GM18498 (cell line): Measurements from ENCODE around the gene VAMP2.

Experiments
- ATAC-seq: cut with Tn5 transposase; IDR thresholded peaks from one replicate; pipeline ENCODE4 v1.9.1; 2021; ENCODE audit warnings: mild to moderate bottlenecking, moderate library complexity; ENCODE audit not compliant: unreplicated experiment

The VAMP2 gene

DNA sequence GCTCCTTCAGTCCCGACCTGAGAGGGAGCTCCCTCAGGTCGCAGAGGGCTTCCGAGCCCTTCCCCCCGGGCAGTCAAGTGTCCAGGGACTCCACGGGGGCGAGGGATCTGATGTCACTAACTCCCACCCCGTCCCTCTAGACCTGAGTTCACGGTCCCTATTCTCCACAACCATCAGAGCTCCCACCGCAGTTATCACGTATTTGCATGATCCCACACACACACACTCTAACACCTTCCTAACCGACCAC, 6.8 kb downstream of the VAMP2 start:
- no peak for ATAC-seq

DNA sequence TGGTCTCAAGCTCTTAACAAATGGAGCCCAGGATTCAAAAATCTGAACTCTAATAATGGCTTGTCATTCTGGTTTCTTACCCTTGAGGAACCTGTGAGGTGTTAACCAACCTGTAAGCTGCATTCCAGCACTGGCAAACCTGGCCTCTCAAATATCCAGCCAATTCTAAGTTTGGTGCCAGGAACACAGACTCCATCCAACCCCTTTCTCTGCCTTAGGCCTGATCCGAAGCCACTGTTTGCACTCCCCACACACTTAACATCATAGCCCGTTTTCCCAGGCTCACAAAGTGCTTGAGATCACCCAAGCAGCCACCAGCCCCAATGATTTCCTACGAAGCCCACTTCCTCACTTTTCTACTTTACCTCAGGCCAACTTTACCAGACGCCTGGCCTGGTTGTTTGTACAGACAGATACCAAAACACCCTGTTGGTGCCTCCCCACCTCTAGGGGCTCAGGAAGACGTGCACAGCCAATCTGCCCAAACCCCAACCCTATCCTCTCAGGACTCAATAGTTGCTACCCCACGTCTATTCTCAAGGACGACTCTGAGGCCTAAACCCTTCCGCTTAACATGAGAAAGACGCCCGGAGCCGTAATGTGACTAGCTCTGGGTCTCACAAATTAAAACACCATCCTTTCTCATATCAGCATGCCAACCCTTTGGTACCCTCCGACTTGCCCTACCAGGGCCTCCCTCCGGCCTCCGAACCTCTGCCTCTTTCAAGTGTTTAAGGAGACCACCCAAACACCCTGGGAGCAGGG, 7.3 kb downstream of the VAMP2 start:
- ATAC-seq = no peak

DNA sequence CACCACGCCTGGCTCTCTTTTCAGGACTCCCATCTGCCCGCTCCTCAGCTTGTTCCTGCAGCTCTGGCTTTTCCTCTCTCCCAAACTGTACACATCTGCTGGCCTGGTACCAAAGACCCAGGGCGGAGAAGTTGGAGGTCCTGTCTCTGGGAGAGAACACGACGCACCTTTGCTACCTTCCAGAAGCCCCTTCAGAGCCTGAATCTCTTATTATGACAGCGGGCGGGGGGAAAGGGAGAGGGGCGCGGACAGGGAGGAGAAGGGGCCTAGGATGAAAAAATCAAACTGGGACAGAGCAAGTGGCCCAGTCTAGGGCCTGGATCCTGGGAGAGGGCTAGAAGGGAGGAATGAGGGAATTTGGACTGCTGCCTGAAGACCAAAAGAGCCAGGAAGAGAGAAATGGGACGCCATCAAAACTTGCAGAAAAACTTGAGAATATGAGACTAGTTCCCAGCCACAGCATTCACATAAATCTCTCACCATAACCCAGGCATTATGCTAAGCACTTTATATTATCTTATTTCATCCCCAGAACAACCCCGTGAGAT, 8.1 kb downstream of the VAMP2 start:
- no peak for ATAC-seq

DNA sequence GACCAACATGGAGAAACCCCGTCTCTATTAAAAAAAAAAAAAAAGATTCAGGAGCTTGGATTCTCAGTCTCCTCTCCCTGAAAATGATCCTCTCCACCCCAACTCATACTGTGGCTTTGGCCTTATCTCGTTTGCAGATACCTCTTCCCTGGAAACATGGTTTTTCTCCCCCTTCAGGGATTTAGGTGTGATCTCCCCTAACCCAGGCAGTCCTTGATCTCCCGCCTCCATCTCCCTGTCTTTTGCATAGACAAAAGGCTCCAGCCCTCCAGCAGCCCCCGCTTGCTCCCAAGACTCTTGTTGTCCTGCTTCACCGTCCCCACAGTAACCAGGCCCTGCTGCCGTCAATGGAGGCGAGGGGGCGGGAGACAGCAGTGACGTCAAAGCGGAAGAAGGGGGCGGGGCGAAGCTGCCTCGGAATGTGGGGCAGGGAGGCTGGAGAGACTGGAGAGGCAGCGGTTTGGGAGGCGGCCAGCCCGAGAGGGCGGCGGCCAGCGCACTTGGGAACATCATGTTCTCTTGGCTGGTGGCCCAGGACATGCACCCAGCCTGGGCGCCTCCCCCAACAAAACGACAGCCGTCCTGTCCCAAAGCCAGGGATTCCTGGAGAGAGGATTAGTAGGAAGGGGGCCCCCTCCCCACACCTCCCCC, 8.7 kb downstream of the VAMP2 start:
- no peak for ATAC-seq

DNA sequence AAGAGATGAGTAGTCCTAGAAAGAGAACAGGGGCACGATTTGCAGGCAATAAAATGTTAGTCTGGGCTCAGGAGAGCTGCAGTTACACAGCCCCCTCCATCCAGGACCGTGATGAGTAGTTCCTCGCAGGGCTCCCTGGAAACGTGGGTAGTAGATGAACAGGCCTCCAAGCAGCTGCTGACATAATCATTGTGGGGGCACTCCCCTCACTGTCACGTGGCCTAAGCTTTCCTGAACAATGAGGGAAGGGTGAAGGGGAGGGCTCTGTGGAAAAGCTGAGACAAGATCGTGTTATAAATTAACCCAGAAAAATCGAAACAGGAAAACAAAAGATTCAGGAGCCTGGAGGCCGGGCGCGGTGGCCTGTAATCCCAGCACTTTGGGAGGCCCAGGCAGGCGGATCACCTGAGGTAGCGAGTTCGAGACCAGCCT, 9.2 kb downstream of the VAMP2 start:
- no peak for ATAC-seq

DNA sequence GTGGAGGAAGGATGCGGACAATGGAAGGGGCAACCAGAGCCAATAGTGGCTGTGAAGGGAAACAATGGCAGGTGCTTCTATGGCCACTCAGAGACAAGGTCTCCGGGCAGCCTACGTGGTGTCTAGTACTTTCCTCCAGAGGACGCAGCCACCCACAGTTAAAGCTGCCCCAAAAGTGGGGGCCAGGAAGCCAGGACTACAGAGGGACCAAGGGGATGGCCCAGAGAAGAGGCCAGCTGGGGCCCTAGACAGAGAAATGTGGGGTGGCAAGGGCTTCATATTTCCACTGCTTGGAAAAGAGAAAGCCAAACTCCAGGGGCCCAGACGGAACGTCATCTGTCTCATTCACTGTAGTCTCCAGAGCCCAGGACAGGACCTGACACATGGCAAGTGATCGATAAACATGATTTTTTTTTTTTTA, 9.7 kb downstream of the VAMP2 start:
- ATAC-seq = no peak

DNA sequence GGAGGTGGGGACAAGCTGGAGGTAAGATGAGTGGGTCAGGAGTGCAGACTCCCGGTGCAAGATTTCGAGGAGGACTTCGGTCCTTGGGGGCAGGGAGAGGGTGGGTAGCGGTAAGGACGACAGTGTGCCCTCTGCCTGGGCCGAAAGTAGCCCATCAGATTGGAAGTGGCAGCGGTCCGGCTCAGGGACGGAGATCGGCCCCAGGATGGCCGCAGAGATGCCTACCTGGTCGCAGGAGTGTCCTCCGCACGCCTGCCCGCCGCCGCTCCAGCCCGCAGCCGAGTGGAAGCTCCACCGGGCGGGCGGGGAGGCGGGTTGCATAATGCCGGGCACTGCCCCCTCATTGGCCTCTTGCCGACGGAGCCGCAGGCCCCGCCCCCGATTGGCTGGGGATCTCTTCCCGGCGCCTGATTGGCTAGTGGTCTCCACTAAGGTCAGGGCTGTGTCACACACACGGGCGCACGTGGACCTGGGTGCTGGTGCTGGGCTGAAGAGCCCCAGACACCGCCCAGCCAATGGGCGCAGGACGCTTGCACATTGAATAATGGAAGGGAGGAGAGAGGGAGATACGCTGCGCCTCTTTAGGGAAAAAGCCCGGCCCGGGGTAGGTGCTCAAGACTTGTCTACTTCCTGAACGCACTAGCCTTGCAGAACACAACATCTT, 10.5 kb downstream of the VAMP2 start, which contains the start of gene PER1:
Gene PER1, minus strand, starts transcription at position 293 of the 664 bp plus-strand sequence. CDS start 1,698 bp downstream, outside the sequence.
- ATAC-seq = no peak

DNA sequence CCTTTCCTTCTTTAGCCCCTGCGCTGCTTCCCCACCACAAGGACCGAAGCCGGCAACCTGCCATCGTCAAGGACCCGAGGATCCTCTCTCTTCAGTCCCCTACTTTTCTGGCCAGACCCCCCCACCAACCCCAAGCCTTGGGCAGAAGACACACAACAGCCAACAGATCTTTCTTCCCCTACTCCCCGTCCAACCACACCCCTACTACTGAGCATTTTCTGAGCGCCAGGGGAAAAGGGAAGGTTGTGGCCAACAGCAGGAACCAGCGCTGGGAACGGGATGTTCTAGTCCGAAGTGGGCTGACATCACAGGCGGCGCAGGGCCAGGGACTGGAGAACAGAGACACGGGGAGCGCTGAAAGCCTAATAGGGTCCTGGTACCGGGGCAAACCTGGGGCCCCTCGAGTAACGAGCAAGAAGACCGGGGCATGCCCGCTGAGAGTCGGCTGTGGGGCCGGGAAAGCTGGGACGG, 11.1 kb downstream of the VAMP2 start:
- ATAC-seq = no peak

DNA sequence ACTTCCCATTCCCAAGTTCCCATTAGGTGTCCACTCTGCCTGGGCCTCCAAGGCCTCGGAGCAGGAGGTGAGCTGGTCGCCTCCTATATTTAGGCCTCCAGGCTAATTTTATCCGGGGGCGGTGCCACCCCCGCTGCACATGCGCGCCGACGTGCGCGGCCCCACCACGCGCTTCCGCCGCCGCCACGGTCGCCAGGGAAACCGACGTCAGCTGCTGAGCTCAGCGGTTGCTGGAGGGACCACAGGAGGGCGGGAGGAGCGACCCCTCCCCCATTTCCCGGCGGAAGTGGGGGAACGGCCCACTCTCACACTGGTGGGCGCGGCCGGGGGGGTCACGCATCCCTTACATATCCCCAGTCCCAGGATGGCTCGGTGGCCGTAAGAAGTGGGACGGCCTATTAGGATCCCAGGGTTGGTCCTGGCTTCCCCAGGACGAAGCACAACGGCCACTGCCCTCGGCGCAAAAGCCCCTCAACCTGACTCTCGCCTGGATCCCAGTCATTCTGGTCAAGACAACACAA, 11.6 kb downstream of the VAMP2 start:
- peak; percentile 54 for ATAC-seq

DNA sequence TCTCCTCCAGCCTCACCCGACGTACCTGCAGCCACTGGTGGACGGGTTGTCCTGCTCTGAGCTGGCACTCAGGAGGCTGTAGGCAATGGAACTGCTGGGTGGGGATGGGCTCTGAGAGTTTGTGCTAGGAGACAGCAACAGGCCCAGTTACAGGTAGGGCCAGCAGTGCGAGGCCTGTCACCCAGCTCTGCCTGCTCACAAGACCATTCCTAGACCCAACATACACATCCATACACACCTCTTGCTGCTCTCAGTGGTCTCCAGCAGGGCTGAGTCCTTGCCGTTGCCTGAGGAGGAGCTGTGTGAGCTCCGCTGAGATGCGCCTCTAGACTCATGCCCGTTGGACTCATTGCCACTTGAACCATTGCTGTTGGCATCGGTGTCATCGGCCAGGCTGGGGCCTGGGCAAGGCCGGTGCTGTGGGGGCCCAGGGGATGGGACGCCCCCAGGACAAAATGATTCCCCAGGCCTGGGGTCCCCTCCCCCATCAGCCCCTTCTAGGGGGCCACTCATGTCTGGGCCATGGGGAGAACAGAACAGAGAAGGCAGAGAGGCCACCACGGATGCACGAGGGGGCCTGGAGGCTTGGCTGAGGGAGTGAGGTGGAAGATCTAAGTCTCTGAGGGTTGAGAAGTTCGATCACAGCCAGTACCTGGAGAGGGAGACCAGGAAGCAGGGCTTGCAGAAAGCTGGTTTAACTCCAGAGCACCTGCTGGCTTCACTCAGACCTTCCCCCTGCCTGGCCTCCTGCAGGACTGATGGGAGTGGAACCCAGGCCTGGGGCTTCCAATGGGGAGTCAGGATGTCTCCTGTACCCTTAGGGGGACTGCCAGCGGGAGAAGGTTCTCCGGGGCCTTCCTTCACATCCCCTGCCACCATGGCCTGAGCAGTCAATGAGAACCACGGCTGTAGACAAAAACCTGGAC, 12.3 kb downstream of the VAMP2 start:
- no peak for ATAC-seq

DNA sequence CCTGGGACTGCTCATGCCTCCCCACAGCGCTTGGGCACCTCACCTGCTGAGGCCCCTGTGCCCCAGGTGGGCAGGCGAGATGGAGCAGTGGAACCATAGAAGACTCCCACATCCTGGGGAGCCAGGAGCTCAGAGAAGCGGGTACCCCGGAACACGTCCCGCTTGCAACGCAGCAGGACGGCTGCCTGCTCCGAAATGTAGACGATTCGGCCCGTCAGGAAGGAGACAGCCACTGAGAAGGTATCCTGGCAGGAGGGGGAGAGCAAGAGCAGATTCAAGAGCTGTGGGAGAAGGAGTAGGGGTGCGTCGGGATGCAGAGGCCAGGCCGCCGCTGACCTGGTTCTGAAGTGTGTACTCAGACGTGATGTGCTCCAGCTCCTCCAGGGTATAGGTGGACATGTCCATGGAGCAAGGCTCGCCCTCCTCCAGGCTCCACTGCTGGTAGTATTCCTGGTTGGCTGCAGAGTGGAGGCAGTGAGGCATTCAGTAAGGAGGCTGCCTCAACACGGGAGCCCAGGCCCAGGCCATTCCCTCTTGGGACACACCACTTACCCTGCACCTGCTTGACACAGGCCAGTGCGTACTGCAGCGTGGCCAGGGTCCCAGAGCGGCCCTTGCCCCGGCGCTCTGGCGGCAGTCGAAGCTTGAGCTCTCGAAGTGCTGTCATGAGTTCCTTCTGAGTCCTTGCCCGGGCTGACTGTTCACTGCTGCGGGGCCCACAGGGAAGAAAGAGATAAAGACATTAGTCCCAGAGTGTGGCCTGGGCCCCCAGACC, 13.1 kb downstream of the VAMP2 start:
- ATAC-seq = no peak

DNA sequence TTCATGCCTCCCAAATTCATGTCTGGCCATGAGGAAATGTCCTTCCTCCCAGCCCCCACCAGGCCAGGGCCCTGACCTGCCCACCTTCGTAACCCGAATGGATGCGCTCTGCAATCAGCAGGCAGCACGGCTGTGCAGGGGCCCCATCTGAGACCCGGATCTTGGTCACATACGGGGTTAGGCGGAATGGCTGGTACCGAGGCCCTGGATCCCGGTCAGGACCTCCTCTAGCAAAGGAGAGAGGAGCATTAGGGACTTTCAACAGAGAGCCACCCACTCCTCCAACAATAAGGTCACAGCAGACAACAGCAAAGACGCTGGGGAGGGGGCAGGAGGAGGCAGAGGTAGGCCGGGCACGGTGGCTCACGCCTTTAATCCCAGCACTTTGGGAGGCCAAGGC, 14.2 kb downstream of the VAMP2 start:
- no peak for ATAC-seq

DNA sequence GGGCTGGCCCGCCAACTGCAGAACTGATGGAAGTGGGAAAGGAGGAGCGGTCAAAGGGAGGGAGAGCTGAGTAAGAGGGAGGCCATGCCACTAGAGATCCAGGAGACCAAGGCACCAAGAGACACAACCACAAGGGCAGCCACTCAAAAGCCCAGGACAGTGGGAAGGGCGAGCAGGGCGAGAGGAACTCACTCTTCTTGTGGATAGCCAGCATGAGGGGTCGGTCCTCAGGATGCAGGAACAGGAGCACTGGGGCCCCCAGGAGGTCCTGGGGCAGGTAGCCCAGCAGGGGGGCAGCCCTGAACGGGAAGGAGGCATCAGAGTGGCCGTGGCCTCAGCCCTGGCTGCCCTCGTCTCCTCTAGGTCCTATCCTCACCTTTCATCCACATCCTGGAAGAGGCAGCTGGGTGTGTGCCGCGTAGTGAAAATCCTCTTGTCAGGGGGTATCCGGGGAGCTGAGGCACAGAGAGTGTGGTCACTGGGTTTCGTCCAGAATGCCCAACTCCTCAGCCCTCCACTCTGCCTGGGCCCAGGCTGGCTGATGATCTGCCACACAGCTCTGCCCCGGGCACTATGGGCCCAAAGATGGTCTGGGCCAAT, 14.8 kb downstream of the VAMP2 start:
- no peak for ATAC-seq

DNA sequence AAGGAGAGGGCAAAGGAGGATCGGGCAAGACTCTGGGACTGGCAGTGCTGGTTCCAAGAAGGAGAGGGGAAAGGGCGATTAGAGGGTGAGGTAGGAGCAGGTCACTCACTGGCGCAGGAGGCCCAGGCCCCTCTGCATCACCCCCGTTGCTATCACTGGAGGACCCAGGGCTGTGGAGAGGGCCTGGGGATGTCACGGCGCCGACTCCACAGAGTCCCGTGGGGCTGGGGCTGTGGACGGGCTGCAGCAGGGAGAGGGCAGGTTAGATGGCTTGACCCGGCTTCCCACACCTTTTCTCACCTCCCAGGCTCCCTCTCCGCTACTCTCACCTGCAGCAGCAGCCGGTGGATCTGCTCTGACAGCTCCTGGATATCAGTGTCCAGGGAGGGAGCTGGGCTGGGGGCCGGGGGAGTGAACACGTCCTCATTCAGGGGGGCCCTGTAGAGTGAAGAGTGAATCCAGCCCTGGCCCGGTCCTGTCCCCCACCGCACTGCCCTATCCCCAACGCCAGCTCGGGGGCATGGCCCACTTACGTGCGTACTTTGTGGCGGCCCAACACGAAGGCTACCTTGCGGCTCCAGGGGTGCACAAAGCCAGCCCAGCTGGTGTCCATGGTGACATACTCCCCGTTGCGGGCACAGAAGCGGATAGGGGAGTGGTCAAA, 15.5 kb downstream of the VAMP2 start:
- no peak for ATAC-seq

DNA sequence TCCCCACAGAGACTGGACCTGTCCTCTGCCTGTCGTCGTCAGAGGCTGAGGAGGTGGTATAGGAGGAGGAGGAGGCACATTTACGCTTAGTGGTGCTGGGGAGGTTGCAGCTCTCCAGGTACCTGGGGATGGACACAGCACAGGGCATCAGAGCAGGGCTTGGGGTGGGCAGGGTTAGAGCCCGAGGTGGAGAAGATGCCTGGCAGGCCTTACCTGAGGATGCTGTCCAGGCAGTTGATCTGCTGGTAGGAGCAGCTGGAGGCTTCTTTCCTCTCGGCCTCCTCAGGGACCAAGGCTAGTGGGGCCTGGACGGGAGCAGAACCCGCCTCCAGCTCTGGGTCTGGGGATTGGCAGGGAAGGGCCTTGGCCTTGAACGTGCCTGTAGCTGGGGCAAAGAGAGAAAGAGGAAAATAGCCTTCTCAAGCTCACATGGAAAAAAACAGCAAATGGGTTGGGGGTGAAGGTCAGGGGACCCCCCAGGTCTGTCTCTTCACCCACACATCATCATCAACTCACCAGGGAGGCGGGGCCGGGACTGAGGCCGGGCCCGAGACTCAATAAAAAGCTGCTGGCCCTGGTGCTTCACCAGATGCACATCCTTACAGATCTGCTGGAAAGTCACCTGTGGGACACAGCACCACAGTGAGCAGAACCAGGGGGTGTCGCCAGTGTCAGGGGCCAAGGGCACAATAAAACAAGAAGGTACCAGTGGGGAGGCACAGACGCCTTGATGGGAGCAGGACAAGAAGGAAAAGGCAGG, 16.2 kb downstream of the VAMP2 start:
- ATAC-seq = no peak

DNA sequence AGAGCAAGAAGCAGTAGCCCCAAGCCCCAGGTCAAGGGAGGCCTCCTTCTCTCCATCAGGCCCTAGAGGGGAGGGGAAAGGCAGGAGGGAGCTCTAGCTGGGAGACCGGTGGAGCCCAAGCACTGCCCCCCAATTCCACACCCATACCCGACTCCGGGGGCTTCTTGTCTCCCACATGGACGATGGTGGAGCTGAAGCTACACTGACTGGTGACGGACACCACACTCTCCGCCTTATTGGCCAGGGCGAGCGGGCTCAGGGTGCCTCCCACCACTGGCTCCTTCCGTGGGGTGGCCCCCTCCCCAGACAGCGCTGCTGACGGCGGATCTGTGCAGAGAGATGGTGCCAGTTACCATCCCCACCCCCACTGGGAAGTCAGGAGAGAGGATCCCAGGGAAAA, 16.9 kb downstream of the VAMP2 start:
- no peak for ATAC-seq

DNA sequence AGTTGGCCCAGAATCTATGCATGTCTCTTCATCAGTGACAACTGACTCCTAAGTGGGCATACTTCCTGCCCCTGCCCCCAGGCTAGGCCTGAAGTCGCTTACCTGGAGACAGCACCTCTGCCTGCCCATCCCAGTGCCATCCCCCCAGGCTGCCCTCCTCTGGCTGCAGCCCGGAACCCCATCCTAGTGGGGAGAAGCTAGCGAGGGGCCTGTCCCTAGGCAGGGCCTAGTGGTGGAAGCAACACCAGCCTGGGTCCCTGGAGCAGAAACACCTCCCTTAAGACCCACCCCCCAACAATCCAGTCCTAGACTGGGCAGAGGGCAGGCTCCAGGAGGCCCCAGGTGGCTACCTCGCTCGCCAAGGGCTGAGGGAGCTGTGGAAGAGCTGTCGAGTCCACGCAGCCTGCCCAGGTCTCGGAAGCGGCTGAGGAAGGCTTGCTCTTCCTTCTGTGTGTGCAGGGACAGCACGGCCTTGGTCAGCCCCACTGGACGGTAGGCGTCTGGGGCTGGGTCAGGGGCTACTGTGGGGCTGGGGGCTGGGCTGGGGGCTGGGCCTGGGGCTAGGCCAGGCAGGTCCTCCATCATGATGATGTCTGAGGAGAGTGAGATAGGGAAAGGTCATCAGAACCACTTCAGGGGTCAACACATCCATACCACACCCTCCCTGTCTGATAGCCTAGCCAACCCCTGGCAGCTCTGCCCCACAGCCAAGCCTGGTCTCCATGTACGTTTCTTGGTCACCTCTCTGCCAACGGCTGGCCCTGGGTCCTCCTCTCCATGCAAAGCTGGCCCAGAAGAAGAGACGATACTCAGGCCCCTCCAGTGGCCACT, 18.1 kb downstream of the VAMP2 start:
- ATAC-seq = no peak
